Mesenchymal stem cell (in vitro differentiated cells and primary cell): Measurements from ENCODE around the gene CDHR2. TPM values are rescaled to one million over a fixed set of nuclear protein-coding genes. Genes with fewer than 3 reads are reported as not detected.

ENCODE experiments used
- DNase-seq: peaks from one replicate; pipeline ENCODE4 v3.0.0-alpha.2; 2013
- H2AFZ ChIP-seq: one replicate; pipeline ENCODE4 v1.6.1; 2013; ENCODE audit warnings: low read depth, mild to moderate bottlenecking, control low read depth, inconsistent platforms, low read length, moderate library complexity
- H2AK5ac ChIP-seq: 2 replicates; pipeline ENCODE4 v1.6.1; 2013; ENCODE audit warnings: low read length, moderate library complexity, mild to moderate bottlenecking, inconsistent platforms; ENCODE audit not compliant: severe bottlenecking
- H2BK120ac ChIP-seq: one replicate; pipeline ENCODE4 v1.6.1; 2013; ENCODE audit warnings: low read depth, mild to moderate bottlenecking, inconsistent platforms, low read length, moderate library complexity
- H2BK12ac ChIP-seq, 2 experiments: one replicate each; pipeline ENCODE4 v1.6.1; 2013; ENCODE audit warnings: inconsistent platforms in 2 of 2, low read length in 2 of 2, mild to moderate bottlenecking in 2 of 2, moderate library complexity in 2 of 2, control low read depth in 1 of 2
- H2BK15ac ChIP-seq: one replicate; pipeline ENCODE4 v1.6.1; 2013; ENCODE audit warnings: mild to moderate bottlenecking, low read depth, inconsistent platforms; ENCODE audit not compliant: poor library complexity, severe bottlenecking
- H2BK5ac ChIP-seq: 2 replicates; pipeline ENCODE4 v1.6.1; 2013; ENCODE audit warnings: low read depth, mild to moderate bottlenecking, low read length, control low read depth, inconsistent platforms; ENCODE audit not compliant: poor library complexity, severe bottlenecking
- H3K14ac ChIP-seq, 2 experiments: one replicate each; pipeline ENCODE4 v1.6.1; 2013; ENCODE audit warnings: inconsistent platforms in 2 of 2, low read length in 2 of 2, control low read depth in 1 of 2, mild to moderate bottlenecking in 1 of 2, moderate library complexity in 1 of 2
- H3K18ac ChIP-seq, 2 experiments: one replicate each; pipeline ENCODE4 v1.6.1; 2013; ENCODE audit warnings: inconsistent platforms in 2 of 2, low read length in 2 of 2, control low read depth in 1 of 2, low read depth in 1 of 2, mild to moderate bottlenecking in 1 of 2
- H3K23ac ChIP-seq, 2 experiments: one replicate each; pipeline ENCODE4 v1.6.1; 2013; ENCODE audit warnings: inconsistent platforms in 2 of 2, low read length in 2 of 2, mild to moderate bottlenecking in 2 of 2, moderate library complexity in 2 of 2, control low read depth in 1 of 2
- H3K27ac ChIP-seq: 2 replicates; pipeline ENCODE4 v1.5.1; 2013; ENCODE audit warnings: mild to moderate bottlenecking, moderate library complexity, low read length, control low read depth, inconsistent platforms; ENCODE audit not compliant: poor library complexity, severe bottlenecking
- H3K27me3 ChIP-seq, 2 experiments: 2 replicates each; pipeline versions ENCODE4 v1.6.1 to v1.7.0; 2013; ENCODE audit warnings: low read length in 2 of 2, mild to moderate bottlenecking in 2 of 2, moderate library complexity in 2 of 2, control low read depth in 1 of 2, inconsistent platforms in 1 of 2; ENCODE audit not compliant: control insufficient read depth in 1 of 2, insufficient read depth in 1 of 2
- H3K36me3 ChIP-seq, 2 experiments: 2 replicates each; pipeline versions ENCODE4 v1.6.1 to v1.7.0; 2013; ENCODE audit warnings: low read length in 2 of 2, control low read depth in 1 of 2, inconsistent platforms in 1 of 2, low read depth in 1 of 2, mild to moderate bottlenecking in 1 of 2; ENCODE audit not compliant: insufficient read depth in 2 of 2, control insufficient read depth in 1 of 2
- H3K4ac ChIP-seq, 2 experiments: one replicate each; pipeline ENCODE4 v1.6.1; 2013; ENCODE audit warnings: inconsistent platforms in 2 of 2, low read length in 2 of 2, mild to moderate bottlenecking in 2 of 2, moderate library complexity in 2 of 2, control low read depth in 1 of 2, low read depth in 1 of 2
- H3K4me1 ChIP-seq: 2 replicates; pipeline ENCODE4 v1.6.1; 2013; ENCODE audit warnings: low read depth, low read length, control low read depth; ENCODE audit not compliant: control insufficient read depth, insufficient read depth
- H3K4me2 ChIP-seq: 2 replicates; pipeline ENCODE4 v1.6.1; 2013; ENCODE audit warnings: low read length, mild to moderate bottlenecking, inconsistent platforms; ENCODE audit not compliant: poor library complexity, severe bottlenecking
- H3K4me3 ChIP-seq, 2 experiments: 2 replicates each; pipeline versions ENCODE4 v1.5.1 to v1.7.0; 2013; ENCODE audit warnings: low read length in 2 of 2, mild to moderate bottlenecking in 2 of 2, control low read depth in 1 of 2, low read depth in 1 of 2; ENCODE audit not compliant: insufficient read depth in 1 of 2
- H3K79me1 ChIP-seq: replicated peaks from 2 replicates; pipeline ENCODE4 v1.6.1; 2013; ENCODE audit warnings: mild to moderate bottlenecking, control low read depth, low read length, inconsistent platforms; ENCODE audit not compliant: poor library complexity, severe bottlenecking
- H3K9ac ChIP-seq: 2 replicates; pipeline ENCODE4 v1.7.0; 2013; ENCODE audit warnings: mild to moderate bottlenecking, low read length, moderate library complexity
- H3K9me3 ChIP-seq: 2 replicates; pipeline ENCODE4 v1.7.0; 2013; ENCODE audit warnings: mild to moderate bottlenecking, low read length; ENCODE audit not compliant: control insufficient read depth
- H4K8ac ChIP-seq: one replicate; pipeline ENCODE4 v1.6.1; 2013; ENCODE audit warnings: inconsistent platforms, mild to moderate bottlenecking, low read length, moderate library complexity
- H4K91ac ChIP-seq: one replicate; pipeline ENCODE4 v1.6.1; 2013; ENCODE audit warnings: mild to moderate bottlenecking, low read length, inconsistent platforms
- WGBS: methylation state at CpG from one replicate; pipeline ENCODE4 v1.1.7; 2013; ENCODE audit warnings: mixed read lengths; 5-methylcytosine and 5-hydroxymethylcytosine counted together
- polyA plus RNA-seq, 2 experiments: library from polyadenylated mRNA; stranded (reverse); fragments of 200-250 nt; gene quantifications; one replicate each; pipeline ENCODE4 v1.2.3, GENCODE V29; 2013

Gene CDHR2, protein sequence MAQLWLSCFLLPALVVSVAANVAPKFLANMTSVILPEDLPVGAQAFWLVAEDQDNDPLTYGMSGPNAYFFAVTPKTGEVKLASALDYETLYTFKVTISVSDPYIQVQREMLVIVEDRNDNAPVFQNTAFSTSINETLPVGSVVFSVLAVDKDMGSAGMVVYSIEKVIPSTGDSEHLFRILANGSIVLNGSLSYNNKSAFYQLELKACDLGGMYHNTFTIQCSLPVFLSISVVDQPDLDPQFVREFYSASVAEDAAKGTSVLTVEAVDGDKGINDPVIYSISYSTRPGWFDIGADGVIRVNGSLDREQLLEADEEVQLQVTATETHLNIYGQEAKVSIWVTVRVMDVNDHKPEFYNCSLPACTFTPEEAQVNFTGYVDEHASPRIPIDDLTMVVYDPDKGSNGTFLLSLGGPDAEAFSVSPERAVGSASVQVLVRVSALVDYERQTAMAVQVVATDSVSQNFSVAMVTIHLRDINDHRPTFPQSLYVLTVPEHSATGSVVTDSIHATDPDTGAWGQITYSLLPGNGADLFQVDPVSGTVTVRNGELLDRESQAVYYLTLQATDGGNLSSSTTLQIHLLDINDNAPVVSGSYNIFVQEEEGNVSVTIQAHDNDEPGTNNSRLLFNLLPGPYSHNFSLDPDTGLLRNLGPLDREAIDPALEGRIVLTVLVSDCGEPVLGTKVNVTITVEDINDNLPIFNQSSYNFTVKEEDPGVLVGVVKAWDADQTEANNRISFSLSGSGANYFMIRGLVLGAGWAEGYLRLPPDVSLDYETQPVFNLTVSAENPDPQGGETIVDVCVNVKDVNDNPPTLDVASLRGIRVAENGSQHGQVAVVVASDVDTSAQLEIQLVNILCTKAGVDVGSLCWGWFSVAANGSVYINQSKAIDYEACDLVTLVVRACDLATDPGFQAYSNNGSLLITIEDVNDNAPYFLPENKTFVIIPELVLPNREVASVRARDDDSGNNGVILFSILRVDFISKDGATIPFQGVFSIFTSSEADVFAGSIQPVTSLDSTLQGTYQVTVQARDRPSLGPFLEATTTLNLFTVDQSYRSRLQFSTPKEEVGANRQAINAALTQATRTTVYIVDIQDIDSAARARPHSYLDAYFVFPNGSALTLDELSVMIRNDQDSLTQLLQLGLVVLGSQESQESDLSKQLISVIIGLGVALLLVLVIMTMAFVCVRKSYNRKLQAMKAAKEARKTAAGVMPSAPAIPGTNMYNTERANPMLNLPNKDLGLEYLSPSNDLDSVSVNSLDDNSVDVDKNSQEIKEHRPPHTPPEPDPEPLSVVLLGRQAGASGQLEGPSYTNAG (N-terminal part only)
- 0.01 TPM for polyA plus RNA-seq (2013, experiment 1 of 2)
- polyA plus RNA-seq (2013, experiment 2 of 2), result not detected

DNA sequence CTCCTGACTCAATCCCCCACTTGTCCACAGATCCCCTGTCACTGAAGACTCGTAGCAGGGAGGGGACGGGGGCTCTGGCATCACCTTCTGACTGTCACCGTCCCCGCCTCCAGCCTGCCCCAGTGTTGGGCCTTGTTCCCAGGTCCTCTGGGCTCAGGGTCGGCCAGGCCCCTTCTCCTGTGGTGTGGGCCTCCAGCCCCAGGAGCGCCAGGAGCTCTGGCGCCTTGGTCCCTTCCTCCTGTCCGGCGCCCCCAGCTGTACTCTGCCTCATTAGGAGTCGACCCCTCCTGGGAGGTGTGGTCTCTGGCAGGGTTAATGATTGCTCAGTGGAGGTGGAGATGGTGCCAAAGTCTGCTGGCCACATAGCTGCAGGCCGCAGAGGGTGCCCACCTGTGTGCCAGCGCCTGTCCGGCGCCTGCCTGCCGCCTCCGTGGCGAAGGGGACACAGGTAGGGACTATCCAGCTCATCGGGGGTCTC lies at the start of gene CDHR2:
Gene CDHR2, plus strand, starts transcription at position 376 of the 478 bp plus-strand sequence. CDS start 16,011 bp downstream, outside the sequence.
- H2BK5ac ChIP-seq, result no peak within 1 kb of the TSS
- no peak within 1 kb of the TSS for H3K18ac ChIP-seq
- no peaks in the 10 kb centered on the region for H3K9me3 ChIP-seq
- H3K79me1 ChIP-seq, result peaks cover 3% of the 10 kb centered on the region
- peaks cover 3 to 17% of the 10 kb centered on the region in 2 experiments for H3K27me3 ChIP-seq
- H4K8ac ChIP-seq, result peak within 1 kb of the TSS; percentile 19
- peaks cover 15% of the 10 kb centered on the region for H3K4me1 ChIP-seq
- no peak within 1 kb of the TSS for H3K27ac ChIP-seq
- H2AFZ ChIP-seq, result no peak within 1 kb of the TSS
- peak within 1 kb of the TSS in 1 of 2 experiments; percentile 41 for H3K14ac ChIP-seq
- H2BK12ac ChIP-seq, result no peak within 1 kb of the TSS
- H3K4ac ChIP-seq, result no peak within 1 kb of the TSS
- H2BK15ac ChIP-seq, result no peak within 1 kb of the TSS
- no peaks in the 10 kb centered on the region for H3K36me3 ChIP-seq
- H2BK120ac ChIP-seq, result no peak within 1 kb of the TSS
- H2AK5ac ChIP-seq, result no peak within 1 kb of the TSS
- H3K9ac ChIP-seq, result no peak within 1 kb of the TSS
- no peak within 1 kb of the TSS for H3K4me3 ChIP-seq
- H3K4me2 ChIP-seq, result no peak within 1 kb of the TSS
- no peak for DNase-seq
- no peak within 1 kb of the TSS for H3K23ac ChIP-seq
- peak within 1 kb of the TSS; percentile 18 for H4K91ac ChIP-seq
- WGBS, result 83% methylated on average over 18 of the region's 18 CpGs

DNA sequence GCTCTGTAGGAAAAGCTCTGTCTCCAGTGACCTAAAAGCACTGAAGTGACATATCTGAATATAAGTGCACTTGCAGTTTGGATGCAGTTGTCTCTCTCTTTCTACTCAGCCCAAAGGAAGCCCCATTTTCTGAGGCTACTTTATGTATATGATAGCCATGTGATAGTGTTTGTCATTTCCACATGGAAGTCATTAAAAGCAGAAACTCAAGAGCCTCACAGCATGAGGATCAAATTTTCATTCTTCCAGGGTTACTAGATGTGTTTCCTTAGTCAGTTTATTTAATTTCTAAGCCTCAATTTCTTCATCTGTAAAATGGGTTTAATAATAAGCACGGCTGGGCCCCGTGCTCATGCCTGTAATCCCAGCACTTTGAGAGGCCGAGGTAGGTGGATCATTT lies 48.6 kb upstream of the CDHR2 start:
- no peak overlapping the region for H4K8ac ChIP-seq
- no peak overlapping the region for H2BK120ac ChIP-seq
- H3K4me3 ChIP-seq, result no peak overlapping the region
- no peak overlapping the region for H4K91ac ChIP-seq
- peaks cover 22% of the 10 kb centered on the region for H3K79me1 ChIP-seq
- peaks cover 47 to 79% of the 10 kb centered on the region in 2 experiments for H3K36me3 ChIP-seq
- no peak overlapping the region for H3K23ac ChIP-seq
- peaks cover 1% of the 10 kb centered on the region for H3K4me1 ChIP-seq
- H2BK15ac ChIP-seq, result no peak overlapping the region
- no peak overlapping the region for H2AFZ ChIP-seq
- no peak overlapping the region for H3K14ac ChIP-seq
- H3K4me2 ChIP-seq, result no peak overlapping the region
- H2BK12ac ChIP-seq, result no peak overlapping the region
- H3K9ac ChIP-seq, result peak overlapping the region; percentile 46
- no peak overlapping the region for H3K18ac ChIP-seq
- H3K4ac ChIP-seq, result no peak overlapping the region
- WGBS, result 93% methylated on average over 3 of the region's 3 CpGs
- no peak overlapping the region for H3K27ac ChIP-seq
- no peak overlapping the region for H2AK5ac ChIP-seq
- DNase-seq, result no peak
- no peaks in the 10 kb centered on the region for H3K9me3 ChIP-seq
- H2BK5ac ChIP-seq, result no peak overlapping the region
- no peaks in the 10 kb centered on the region for H3K27me3 ChIP-seq

DNA sequence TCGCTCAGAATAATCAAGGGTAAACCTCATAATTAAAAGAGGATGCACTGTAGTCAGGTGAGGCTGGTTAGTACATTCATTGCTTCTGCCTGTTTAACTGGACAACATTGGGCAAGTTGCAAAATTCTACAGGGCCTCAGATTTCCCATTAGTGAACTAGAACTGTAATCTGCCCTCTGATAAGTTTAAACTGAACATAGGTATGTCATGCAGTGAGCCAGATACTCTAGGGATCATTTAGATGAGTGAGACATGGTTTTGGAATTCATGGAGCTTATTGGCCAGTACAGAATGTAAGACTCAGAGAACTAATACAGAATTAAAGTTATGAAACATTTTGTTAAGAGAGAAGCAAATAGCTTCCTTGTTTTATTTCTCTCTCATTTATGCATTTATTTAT lies 47.8 kb upstream of the CDHR2 start:
- Histone ChIP-seq H2AFZ (no peak overlapping the region), H3K4ac (no peak overlapping the region), H3K36me3 (peaks cover 46 to 79% of the 10 kb centered on the region in 2 experiments), H3K9ac (peak overlapping the region; percentile 46), H4K8ac (no peak overlapping the region), H3K9me3 (no peaks in the 10 kb centered on the region), H2BK5ac (no peak overlapping the region), H3K23ac (no peak overlapping the region), H3K4me1 (peaks cover 1% of the 10 kb centered on the region), H3K4me3 (no peak overlapping the region), H3K27ac (no peak overlapping the region), H3K27me3 (no peaks in the 10 kb centered on the region), H2BK12ac (no peak overlapping the region), H3K14ac (no peak overlapping the region), H2BK15ac (no peak overlapping the region), H3K4me2 (no peak overlapping the region), H2AK5ac (no peak overlapping the region), H3K18ac (no peak overlapping the region), H2BK120ac (no peak overlapping the region), H3K79me1 (peaks cover 17% of the 10 kb centered on the region), H4K91ac (no peak overlapping the region)
- peak; percentile 29 for DNase-seq
- WGBS, result 97% methylated on average over 1 of the region's 1 CpG
